UCSD-AML1 (cell line): ENCODE data around the gene NUDT13.

Experiments used
- DNase-seq: peaks from one replicate; lab custom pipeline; 2025; ENCODE audit not compliant: unreplicated experiment; lab: John Stamatoyannopoulos, UW

The NUDT13 gene

GRCh38 chr10:73110345-73110849 lies at the start of gene NUDT13:
NUDT13 (plus strand) TSS chr10:73110455; CDS start chr10:73114366, 3,911 bp downstream.
- peak; percentile 52 for DNase-seq

- DNase-seq: no peak
Observed at GRCh38 chr10:73060738-73061635, 49.3 kb upstream of the NUDT13 start.

- no peak for DNase-seq
Observed at GRCh38 chr10:73061743-73062142, 48.5 kb upstream of the NUDT13 start.

- DNase-seq: no peak
Observed at GRCh38 chr10:73065441-73065840, 44.8 kb upstream of the NUDT13 start.

- DNase-seq: no peak
Observed at GRCh38 chr10:73073627-73074026, 36.6 kb upstream of the NUDT13 start.

GRCh38 chr10:73075829-73076228 lies 34.4 kb upstream of the NUDT13 start:
- no peak for DNase-seq

GRCh38 chr10:73076360-73077183 lies 33.7 kb upstream of the NUDT13 start:
- no peak for DNase-seq

- no peak for DNase-seq
Observed at GRCh38 chr10:73079779-73080541, 30.3 kb upstream of the NUDT13 start.

- DNase-seq: no peak
Observed at GRCh38 chr10:73083221-73083620, 27.0 kb upstream of the NUDT13 start.

GRCh38 chr10:73084209-73084608 lies 26.0 kb upstream of the NUDT13 start:
- DNase-seq: no peak

- no peak for DNase-seq
Observed at GRCh38 chr10:73086816-73087215, 23.4 kb upstream of the NUDT13 start.

- no peak for DNase-seq
Observed at GRCh38 chr10:73088304-73088703, 22.0 kb upstream of the NUDT13 start.

- no peak for DNase-seq
Observed at GRCh38 chr10:73092830-73093229, 17.4 kb upstream of the NUDT13 start.

GRCh38 chr10:73093922-73094850 lies 16.1 kb upstream of the NUDT13 start:
- no peak for DNase-seq

GRCh38 chr10:73094986-73095480 lies 15.2 kb upstream of the NUDT13 start:
- DNase-seq: no peak

GRCh38 chr10:73095481-73096021 lies 14.7 kb upstream of the NUDT13 start:
- peak; percentile 43 for DNase-seq

- DNase-seq: peak; percentile 75
Observed at GRCh38 chr10:73096041-73096448, 14.2 kb upstream of the NUDT13 start.

GRCh38 chr10:73096449-73097304 lies 13.6 kb upstream of the NUDT13 start, which contains the start of gene P4HA1:
P4HA1 (minus strand) TSS chr10:73096866; CDS start chr10:73074883, 21,983 bp downstream.
- DNase-seq: peak; percentile 100
